GM21723 (cell line): ENCODE measurements around the gene SYNM.
"Not testable (repeated sequence)": the region's sequence is repeated elsewhere in the genome, so short reads cannot be mapped to it uniquely, and the experiment has no call there.

ENCODE experiments used
- ATAC-seq: cut with Tn5 transposase; IDR thresholded peaks from one replicate; pipeline ENCODE4 v1.9.1; 2021; ENCODE audit warnings: mild to moderate bottlenecking, moderate library complexity; ENCODE audit not compliant: unreplicated experiment

Gene SYNM, protein sequence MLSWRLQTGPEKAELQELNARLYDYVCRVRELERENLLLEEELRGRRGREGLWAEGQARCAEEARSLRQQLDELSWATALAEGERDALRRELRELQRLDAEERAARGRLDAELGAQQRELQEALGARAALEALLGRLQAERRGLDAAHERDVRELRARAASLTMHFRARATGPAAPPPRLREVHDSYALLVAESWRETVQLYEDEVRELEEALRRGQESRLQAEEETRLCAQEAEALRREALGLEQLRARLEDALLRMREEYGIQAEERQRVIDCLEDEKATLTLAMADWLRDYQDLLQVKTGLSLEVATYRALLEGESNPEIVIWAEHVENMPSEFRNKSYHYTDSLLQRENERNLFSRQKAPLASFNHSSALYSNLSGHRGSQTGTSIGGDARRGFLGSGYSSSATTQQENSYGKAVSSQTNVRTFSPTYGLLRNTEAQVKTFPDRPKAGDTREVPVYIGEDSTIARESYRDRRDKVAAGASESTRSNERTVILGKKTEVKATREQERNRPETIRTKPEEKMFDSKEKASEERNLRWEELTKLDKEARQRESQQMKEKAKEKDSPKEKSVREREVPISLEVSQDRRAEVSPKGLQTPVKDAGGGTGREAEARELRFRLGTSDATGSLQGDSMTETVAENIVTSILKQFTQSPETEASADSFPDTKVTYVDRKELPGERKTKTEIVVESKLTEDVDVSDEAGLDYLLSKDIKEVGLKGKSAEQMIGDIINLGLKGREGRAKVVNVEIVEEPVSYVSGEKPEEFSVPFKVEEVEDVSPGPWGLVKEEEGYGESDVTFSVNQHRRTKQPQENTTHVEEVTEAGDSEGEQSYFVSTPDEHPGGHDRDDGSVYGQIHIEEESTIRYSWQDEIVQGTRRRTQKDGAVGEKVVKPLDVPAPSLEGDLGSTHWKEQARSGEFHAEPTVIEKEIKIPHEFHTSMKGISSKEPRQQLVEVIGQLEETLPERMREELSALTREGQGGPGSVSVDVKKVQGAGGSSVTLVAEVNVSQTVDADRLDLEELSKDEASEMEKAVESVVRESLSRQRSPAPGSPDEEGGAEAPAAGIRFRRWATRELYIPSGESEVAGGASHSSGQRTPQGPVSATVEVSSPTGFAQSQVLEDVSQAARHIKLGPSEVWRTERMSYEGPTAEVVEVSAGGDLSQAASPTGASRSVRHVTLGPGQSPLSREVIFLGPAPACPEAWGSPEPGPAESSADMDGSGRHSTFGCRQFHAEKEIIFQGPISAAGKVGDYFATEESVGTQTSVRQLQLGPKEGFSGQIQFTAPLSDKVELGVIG (N-terminal part only)

GRCh38 chr15:99104788-99105513 is at the start of gene SYNM:
SYNM (plus strand) TSS chr15:99105080; CDS start chr15:99105200, 120 bp downstream.
- peak; percentile 75 for ATAC-seq

DNA sequence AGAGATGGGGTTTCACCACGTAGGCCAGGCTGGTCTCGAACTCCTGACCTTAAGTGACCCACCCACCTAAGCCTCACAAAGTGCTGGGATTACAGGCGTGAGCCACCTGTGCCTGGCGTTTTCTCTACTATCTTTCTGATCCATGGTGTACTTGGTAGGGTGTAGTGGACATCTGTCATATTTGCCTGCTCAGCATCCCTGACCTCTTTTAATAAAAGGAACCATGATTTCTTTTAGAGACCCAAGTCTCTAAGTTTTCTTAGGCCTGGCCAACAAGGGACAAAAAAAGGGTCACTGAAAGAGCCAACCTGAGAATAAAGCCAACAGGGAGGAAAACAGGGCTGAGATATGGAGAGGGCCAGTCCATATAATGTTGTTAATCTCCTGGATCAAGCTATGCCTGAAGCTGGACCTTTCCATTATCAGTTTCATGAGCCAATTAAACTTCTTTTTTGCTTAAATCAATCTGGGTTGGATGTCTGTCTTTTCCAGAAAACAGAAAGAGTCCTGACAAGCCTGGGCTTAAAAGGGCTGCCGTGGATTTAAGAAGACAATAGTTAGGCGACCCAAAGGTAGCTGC is 49.2 kb upstream of the SYNM start:
- no peak for ATAC-seq

DNA sequence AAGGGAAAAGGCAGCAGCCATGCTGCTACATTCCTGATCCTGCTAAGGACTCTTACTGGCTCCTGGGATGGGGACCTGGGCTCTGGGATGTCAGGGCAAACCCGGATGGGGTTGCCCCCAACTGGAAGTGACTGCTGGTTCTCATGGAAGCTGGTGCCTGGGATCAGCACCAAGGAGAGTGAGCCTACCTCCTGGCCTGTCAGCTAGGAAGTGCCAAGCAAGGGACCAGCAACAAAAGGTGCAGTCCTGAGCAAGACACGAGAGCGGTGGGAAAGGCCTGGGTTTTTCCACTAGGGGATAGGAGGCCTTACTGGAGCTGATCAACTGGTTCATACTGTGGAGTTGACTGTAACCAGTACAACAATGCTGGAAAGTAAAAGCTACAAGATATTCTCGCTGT is 47.9 kb upstream of the SYNM start:
- ATAC-seq = no peak

GRCh38 chr15:99057697-99058420 is 47.0 kb upstream of the SYNM start:
- no peak for ATAC-seq

DNA sequence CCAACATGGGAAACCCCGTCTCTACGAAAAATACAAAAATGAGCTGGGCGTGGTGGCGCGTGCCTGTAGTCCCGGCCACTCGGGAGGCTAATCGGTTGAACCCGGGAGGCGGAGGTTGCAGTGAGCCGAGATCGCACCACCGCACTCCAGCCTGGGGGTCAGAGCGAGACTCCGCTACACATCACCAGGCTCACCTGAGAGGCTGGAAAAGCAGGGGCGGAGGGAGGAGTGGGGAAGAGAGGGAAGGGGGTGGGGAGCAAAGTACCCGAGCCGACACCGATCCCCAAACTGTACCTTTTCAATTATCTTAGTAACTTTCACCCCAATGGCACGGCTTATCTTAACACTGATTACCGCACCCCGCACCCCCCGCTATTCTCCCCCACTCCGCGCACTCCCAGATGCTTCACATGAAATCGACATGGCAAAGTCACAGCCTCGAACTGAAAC is 46.4 kb upstream of the SYNM start:
- no peak for ATAC-seq

GRCh38 chr15:99059010-99059981 is 45.6 kb upstream of the SYNM start:
- peak; percentile 87 for ATAC-seq

DNA sequence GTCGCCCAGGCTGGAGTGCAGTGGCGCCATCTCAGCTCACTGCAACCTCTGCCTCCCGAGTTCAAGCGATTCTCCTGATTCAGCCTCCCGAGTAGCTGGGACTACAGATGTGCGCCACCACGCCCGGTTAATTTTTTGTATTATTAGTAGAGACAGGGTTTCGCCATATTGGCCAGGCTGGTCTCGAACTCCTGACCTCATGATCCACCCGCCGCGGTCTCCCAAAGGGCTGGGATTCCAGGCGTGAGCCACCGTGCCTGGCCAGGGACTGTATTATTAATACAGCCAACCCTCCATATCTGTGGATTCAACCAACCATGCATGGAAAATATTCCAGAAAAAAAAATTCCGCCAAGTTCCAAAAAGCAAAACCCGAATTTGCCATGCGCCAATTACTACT is 44.7 kb upstream of the SYNM start:
- not testable (repeated sequence) for ATAC-seq

DNA sequence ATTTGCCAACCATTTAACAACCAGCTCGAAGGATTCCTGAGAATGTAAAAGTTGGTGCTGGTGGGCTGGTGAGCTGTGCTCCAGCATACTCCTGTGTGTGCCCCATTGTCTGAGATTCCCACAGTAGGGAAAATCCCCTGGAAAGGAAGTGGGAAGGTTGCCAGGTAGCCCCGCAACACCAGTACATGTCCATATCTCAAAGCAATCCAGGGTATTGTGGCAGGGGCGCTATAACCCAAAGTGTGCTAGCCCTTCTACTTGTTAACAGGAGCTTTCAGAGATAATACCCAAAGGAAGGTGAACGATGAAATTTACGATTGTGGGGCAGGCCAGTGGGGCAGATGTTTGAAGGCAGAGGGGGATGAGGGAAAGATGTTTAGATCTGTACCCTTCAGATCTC is 42.7 kb upstream of the SYNM start:
- no peak for ATAC-seq

- ATAC-seq = no peak
These were observed 36.7 kb upstream of the SYNM start for GRCh38 chr15:99068186-99068585.

GRCh38 chr15:99070208-99070607 is 34.7 kb upstream of the SYNM start:
- no peak for ATAC-seq

- no peak for ATAC-seq
These were observed 33.7 kb upstream of the SYNM start for GRCh38 chr15:99071091-99071680.

DNA sequence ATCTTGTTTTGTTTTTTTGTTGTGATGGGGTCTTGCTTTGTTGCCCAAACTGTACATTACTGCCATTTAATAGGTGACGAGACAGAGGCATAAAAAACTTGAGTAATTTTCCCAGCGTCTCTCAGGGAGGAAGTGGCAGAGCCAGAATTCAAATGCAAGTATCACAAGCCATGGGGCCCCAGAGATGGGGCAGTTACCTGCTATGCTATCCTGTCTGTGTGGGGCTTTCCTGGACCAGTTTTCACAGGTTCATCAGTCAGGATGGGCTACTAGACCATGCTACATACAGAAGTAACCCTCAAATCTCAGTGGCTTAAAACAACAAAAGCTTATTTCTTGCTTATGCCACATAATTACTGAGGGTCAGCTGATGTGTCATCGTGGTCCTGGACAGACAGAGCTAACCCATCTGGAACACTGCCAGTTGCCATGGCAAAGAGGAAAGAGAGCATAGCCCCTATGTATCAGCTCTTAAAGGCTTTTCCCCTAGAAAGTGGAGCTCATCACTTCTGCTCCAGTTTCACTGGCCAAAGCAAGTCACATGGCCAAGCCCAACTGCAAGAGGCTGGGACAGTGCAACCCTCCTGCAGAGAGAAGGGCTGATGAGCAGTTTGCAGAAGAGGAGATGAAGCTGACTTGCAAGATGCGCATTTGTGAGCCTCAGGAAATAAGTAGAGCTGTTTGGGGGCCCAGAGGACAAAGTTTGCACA is 31.7 kb upstream of the SYNM start:
- ATAC-seq = no peak

- no peak for ATAC-seq
These were observed 30.4 kb upstream of the SYNM start for GRCh38 chr15:99074446-99074845.

DNA sequence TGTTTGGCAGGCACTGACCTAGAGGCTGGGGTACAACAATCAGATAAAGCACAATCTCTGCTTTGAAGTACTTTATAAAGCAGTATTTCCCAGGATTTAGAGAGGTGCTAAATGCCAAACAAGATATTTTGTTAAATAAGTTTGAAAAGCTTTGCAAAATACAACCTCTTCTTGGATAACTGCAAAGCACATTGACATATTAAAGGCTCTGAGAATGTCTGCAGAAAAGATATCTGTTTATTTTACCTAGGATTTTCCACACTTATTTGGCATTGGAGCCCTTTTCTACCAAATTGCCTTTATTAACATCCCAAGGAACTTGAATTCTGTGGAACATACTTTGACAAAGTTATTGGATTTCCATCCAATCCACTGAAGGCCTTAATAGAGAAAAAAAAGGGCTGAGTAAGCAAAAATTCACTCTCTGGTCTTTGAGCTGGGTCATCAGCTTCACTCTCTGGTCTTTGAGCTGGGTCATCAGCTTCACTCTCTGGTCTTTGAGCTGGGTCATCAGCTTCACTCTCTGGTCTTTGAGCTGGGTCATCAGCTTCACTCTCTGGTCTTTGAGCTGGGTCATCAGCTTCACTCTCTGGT is 29.7 kb upstream of the SYNM start:
- not testable (repeated sequence) for ATAC-seq

- ATAC-seq = peak; percentile 16
These were observed 28.8 kb upstream of the SYNM start for GRCh38 chr15:99076109-99076508.

- peak; percentile 95 for ATAC-seq
These were observed 28.1 kb upstream of the SYNM start for GRCh38 chr15:99076555-99077308.
